GM12873 (cell line): ENCODE results near the gene RBPJ.

Experiments
- TF ChIP-seq, protein P1 (sequence below): IDR thresholded peaks from 2 replicates; pipeline ENCODE4 v1.5.1; 2012; ENCODE audit warnings: low read depth, mild to moderate bottlenecking, moderate library complexity, low read length, control low read depth; ENCODE audit not compliant: insufficient read depth; ENCODE audit errors: missing control alignments

RBPJ gene

DNA sequence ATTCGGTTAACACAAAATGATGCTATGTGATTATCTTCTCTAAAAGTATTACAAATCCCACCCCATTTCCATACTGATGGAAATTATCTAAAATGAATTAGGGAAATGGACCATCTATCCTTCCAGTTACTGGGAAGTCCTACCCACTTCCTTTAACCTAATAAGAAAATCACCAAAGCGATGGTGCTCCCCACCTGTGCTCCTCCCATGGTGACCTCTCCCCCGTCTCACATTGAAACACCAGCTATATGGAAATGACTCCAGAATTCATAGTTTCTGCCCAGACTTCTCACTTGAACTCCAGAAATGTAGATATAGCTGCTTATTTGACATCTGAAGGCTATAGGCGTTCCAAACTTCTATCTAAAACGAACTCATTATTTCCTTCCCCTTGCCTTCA is 121.0 kb downstream of the RBPJ start:
- TF ChIP-seq, protein P1, sequence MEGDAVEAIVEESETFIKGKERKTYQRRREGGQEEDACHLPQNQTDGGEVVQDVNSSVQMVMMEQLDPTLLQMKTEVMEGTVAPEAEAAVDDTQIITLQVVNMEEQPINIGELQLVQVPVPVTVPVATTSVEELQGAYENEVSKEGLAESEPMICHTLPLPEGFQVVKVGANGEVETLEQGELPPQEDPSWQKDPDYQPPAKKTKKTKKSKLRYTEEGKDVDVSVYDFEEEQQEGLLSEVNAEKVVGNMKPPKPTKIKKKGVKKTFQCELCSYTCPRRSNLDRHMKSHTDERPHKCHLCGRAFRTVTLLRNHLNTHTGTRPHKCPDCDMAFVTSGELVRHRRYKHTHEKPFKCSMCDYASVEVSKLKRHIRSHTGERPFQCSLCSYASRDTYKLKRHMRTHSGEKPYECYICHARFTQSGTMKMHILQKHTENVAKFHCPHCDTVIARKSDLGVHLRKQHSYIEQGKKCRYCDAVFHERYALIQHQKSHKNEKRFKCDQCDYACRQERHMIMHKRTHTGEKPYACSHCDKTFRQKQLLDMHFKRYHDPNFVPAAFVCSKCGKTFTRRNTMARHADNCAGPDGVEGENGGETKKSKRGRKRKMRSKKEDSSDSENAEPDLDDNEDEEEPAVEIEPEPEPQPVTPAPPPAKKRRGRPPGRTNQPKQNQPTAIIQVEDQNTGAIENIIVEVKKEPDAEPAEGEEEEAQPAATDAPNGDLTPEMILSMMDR: no peak

DNA sequence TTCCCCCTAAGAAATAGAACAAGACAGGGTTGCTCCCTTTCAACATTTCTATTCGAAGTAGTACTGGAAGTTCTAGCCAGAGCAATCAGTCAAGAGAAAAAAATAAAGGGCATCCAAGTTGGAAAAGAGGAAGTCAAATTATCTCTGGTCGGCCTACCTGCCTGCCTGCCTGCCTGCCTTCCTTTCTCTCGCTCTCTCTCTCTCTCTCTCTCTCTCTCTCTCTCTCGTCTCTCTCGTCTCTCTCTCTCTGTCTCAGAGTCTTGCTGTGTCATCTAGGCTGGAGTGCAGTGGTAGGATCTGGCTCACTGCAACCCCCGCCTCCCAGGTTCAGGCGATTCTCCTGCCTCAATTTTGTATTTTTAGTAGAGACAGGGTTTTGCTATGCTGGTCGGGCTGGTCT is 126.6 kb downstream of the RBPJ start:
- TF ChIP-seq, protein P1: no peak

DNA sequence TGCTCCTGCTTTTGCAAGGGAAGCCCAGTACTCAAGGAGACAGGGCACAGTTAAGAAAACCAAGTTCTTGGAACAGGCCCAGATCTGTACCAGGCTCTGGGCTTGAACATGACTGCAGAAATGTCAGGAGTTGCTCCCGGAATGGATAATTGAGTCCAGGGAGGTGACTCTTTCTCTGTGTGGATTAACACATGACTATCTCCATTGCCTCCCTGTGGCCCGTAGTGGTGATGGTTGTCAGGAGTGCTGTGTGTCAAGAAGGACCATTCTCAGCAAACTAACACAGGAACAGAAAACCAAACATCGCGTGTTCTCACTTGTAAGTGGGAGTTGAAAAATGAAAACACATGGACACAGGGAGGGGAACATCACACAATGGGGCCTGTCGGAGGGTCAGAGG is 129.6 kb downstream of the RBPJ start:
- TF ChIP-seq, protein P1: no peak

DNA sequence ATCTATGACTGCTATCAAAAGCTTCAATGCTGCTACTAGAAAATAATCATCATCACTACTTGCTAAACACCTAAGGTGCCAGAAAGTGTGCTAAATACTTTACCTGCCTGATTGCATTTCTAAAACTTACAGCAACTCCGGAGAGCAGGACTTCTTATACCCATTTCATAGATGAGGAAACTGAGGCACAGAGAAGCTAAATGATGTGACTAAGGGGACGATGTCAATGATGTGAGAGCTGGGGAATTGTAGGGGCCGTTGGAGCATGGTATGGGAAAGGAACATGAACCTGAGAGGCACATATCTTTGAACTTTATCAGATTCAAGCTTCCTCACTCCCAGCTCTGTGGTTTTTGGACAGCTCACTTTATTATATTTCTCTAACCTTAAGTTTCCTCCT is 130.8 kb downstream of the RBPJ start:
- TF ChIP-seq, protein P1: no peak

DNA sequence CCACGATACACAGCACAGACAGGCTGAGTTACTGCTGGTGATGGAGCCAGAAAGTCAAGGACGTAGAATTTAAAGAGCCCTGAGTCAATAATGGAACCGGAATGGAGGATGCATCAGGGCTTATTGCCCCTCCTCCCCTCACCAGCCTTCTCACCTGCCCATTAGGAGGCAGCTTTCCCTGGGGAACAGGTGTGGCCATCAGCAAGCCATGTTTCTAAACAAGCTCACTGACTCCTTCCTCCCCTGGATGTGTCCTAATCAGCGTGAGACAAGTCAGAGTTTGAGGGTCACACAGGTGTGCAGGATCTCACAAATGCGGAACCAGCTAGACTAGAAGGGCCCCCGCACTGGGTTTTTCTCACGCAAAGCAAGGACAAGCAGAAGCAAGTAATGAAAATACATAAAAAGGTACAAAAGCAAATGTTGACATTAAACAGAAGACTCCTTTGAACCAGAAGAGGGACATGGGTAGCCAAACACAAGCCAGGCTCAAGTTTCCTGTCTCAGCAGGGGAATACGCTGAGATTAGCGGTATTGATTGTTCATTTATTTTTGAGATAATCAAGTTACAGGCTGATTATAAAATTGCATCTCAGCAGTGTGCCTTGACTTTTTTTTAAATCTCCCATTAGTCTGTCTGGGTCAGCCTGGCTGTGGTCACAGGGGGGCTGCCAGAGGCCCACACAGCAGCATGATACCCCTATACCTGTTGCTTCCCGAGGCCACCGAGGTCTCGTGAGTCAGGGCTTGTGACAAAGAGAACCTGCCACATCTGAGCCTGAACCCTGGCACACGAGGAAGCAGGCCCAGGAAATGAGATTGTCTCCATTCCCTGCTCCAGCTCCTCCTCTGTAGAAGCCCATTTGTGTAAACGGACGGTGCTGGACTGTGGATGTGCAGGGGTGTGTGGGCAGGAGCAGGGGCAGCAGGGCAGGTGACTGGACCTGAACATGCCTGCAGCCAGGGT is 132.0 kb downstream of the RBPJ start:
- TF ChIP-seq, protein P1: no peak

DNA sequence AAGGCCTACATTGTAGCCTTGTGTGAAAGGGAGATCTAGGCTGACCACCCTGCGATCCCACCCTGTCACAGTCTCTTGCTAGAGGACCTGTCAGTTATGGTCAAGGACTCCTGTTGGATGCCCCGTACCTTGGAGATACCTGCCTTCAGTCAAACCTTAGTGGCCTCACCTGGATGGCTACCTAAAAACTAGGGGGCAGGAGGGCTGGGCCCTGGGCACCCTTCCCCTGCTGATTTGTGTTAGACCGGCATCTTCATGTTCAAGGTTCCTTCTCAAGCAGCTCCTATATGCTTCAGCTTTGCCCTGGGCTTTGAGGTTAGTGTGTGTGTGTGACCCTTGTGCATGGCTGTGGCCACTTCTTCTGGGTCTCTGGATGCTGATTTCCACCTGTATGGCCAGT is 134.1 kb downstream of the RBPJ start:
- TF ChIP-seq, protein P1: no peak

DNA sequence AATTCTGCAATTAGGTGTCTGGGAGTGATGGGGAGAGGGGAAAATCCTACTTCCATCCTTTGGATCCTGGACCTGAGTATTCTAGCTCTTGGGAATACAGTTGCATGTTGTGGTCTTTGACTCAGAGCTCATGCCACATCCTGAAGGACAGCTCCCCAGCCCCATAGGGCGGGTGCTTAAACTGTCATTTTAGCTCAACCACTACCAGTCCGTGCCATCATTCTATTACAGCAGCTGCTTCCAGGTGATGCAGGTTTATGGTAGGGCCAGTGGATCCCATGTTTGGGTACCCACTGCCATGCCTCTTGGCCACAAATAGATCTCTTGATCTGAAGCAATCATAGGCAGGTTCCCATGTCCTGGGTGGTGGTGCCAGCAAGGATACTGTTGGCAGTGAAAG is 134.8 kb downstream of the RBPJ start:
- TF ChIP-seq, protein P1: no peak
